ENCODE measurements around the gene GALK2. TPM values are rescaled to one million over a fixed set of nuclear protein-coding genes. Genes with fewer than 3 reads are reported as not detected.

GALK2 gene
- total and polyA plus RNA-seq, 2 donors (not counting 1 experiment from before 2014, with no cell fraction given): 11.2 to 23.1 TPM

DNA sequence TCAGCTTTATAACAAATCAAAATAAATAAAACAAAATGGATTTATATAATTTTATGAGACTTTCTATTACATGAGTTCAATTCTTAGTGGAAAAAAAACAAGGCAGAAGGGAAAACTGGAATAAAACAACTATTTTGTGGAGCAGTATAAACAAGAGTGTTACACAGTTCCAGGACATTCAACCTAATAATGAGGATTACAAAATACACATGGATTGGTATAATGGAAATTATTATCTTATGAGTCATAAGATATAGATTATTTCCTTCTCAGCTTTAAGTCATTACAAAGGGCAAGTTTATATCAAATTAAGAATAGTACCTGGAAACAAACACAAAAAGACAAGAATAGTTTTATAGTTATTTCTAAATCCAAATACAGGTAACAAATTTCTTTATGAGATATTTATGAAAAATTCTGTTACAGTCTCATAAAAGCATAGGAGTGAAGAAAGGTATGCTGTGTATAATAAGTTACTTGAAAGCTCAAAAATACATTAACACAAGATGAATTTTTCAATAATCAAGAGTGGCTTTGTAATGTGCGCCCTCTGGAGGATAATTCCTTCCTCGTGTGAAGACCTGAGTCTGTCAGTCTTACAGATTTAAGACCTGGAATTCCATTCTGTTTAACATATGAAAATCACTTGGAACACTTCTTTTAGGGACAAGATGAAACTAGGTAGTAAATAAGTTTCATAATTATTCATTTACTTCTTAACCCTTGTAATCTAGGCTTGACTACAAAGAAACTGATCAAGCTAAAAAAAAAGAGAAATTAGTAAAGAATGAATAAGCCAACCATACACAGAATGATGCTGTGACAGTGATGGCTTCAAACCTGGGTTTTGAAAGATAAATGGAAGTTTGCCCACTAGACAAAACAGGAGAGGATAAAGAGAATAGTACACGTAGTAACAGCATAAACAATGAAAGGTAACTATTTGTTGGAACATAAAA, 24.1 kb upstream of the GALK2 start:
- Mint-ChIP-seq H3K9me3 (ENCODE audit: insufficient read depth) (no peaks in the 10 kb centered on the region), H3K4me1 (peaks cover 36% of the 10 kb centered on the region), H3K27ac (no peak overlapping the region), H3K27me3 (no peaks in the 10 kb centered on the region), H3K4me3 (no peak overlapping the region)
- DNase-seq: peak; percentile 53
- no peaks in the 10 kb centered on the region for H3K27me3 ChIP-seq (replicated peaks in 1 of 4; ENCODE audit: control extremely low read depth in 1 of 4, control insufficient read depth in 3 of 4, insufficient read depth in 4 of 4, low read length in 3 of 4)
- TF ChIP-seq EZH2 (IDR thresholded peaks at IDR 0.05; ENCODE audit: borderline replicate concordance, insufficient read depth, low read depth, low read length, poor library complexity, severe bottlenecking): no peak
- TF ChIP-seq, protein P1, sequence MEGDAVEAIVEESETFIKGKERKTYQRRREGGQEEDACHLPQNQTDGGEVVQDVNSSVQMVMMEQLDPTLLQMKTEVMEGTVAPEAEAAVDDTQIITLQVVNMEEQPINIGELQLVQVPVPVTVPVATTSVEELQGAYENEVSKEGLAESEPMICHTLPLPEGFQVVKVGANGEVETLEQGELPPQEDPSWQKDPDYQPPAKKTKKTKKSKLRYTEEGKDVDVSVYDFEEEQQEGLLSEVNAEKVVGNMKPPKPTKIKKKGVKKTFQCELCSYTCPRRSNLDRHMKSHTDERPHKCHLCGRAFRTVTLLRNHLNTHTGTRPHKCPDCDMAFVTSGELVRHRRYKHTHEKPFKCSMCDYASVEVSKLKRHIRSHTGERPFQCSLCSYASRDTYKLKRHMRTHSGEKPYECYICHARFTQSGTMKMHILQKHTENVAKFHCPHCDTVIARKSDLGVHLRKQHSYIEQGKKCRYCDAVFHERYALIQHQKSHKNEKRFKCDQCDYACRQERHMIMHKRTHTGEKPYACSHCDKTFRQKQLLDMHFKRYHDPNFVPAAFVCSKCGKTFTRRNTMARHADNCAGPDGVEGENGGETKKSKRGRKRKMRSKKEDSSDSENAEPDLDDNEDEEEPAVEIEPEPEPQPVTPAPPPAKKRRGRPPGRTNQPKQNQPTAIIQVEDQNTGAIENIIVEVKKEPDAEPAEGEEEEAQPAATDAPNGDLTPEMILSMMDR (IDR thresholded peaks at IDR 0.05): peak; percentile 70
- no peak overlapping the region for H3K9ac ChIP-seq (ENCODE audit: low read length)
- peaks cover 11 to 41% of the 10 kb centered on the region in 2 experiments for H3K36me3 ChIP-seq (replicated peaks in 1 of 2; ENCODE audit: control extremely low read depth in 1 of 2, control insufficient read depth in 1 of 2, extremely low read depth in 1 of 2, insufficient read depth in 2 of 2, low read length in 1 of 2)
- ChIA-PET POLR2A (no interaction called here), CTCF (interaction anchor here (0.7 to 4.8 kb wide), 26 partner anchors 8 to 999 kb away, joined by 3 to 45 read pairs (median 4); partner anchors contain the start of genes COPS2, EID1 and SECISBP2L)
- H3K4me2 ChIP-seq (replicated peaks; ENCODE audit: low read depth, low read length, poor library complexity, severe bottlenecking): no peak overlapping the region
- WGBS (ENCODE audit: insufficient coverage): no CpG with 5 or more reads among the region's 3 CpGs
- peak overlapping the region in 1 of 2 donors; percentile 12 for H3K27ac ChIP-seq (ENCODE audit: low read length in 2 of 2)
- no peak overlapping the region for H2AFZ ChIP-seq (ENCODE audit: insufficient read depth, low read depth, low read length, poor library complexity, severe bottlenecking)
- intact Hi-C loops (cut with micrococcal nuclease): loop anchor here (1.0 to 10.0 kb wide), 4 partner anchors 99 to 999 kb away; partner anchors contain the start of gene SECISBP2L
- peaks cover 72% of the 10 kb centered on the region for H3K79me2 ChIP-seq (ENCODE audit: control insufficient read depth, insufficient read depth, low read length)
- no peak for ATAC-seq (ENCODE audit: low read depth)
- peaks cover 54% of the 10 kb centered on the region for H4K20me1 ChIP-seq (ENCODE audit: control insufficient read depth, insufficient read depth, low read length, poor library complexity, severe bottlenecking)
- no peak overlapping the region for H3K4me3 ChIP-seq (ENCODE audit: control extremely low read depth in 1 of 5, extremely low read depth in 1 of 5, insufficient read depth in 1 of 5, low read depth in 2 of 5, low read length in 4 of 5)
- peaks cover 5 to 14% of the 10 kb centered on the region in 2 donors for H3K4me1 ChIP-seq (ENCODE audit: control insufficient read depth in 2 of 2, insufficient read depth in 2 of 2, low read length in 2 of 2)
- H3K9me3 ChIP-seq (ENCODE audit: control extremely low read depth in 1 of 3, control insufficient read depth in 2 of 3, insufficient read depth in 1 of 3, low read length in 2 of 3): no peaks in the 10 kb centered on the region
